GM12873 (cell line): Measurements from ENCODE around the gene PLXNA4.

Experiments
- CTCF ChIP-seq: IDR thresholded peaks from 2 replicates; pipeline ENCODE4 v1.5.1; 2012; ENCODE audit warnings: low read depth, mild to moderate bottlenecking, moderate library complexity, low read length, control low read depth; ENCODE audit not compliant: insufficient read depth; ENCODE audit errors: missing control alignments

Gene PLXNA4

DNA sequence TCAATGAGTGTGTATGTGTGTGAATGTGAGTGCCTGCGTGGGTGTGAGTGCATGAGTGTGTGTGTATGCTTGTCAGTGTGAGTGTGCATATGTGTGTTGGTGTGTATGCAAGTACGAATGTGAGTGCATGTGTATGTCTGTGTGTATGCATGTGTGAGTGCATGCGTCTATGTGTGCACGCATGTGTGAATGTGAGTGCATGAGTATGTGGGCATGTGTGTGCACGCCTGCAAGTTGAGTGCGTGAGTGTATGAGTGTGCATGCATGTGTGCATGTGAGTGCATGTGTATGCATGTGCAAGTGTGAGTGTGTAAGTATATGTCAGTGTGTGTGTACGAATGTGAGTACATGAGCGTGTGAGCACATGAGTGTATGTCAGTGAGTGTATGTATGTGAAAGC is 399.6 kb downstream of the PLXNA4 start:
- no peak for TF ChIP-seq CTCF

GRCh38 chr7:132171130-132171576 is 405.1 kb downstream of the PLXNA4 start:
- TF ChIP-seq CTCF = no peak

DNA sequence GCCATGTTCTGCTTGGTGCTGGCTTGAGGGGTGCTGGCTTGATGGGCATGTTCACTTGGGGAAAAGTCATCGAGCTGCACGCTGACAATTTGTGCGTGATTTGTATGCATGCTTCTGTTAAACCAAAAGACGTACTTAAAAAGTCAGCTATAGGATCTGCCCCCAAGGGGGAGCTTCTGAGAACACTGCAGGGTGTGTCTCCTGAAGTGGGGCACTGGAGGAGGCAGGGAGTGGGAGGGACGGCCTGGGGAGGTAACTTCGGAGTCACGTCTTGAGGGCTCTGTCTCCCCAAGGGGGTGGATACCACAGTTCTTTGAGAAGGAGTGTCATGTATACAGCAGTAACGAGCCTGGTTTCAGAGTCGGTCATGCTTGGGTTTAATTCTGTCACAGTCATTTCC is 406.5 kb downstream of the PLXNA4 start:
- TF ChIP-seq CTCF = no peak

- TF ChIP-seq CTCF = no peak
Measured at GRCh38 chr7:132168239-132168638, 408.0 kb downstream of the PLXNA4 start.

- no peak for TF ChIP-seq CTCF
Measured at GRCh38 chr7:132164558-132165125, 411.6 kb downstream of the PLXNA4 start.

DNA sequence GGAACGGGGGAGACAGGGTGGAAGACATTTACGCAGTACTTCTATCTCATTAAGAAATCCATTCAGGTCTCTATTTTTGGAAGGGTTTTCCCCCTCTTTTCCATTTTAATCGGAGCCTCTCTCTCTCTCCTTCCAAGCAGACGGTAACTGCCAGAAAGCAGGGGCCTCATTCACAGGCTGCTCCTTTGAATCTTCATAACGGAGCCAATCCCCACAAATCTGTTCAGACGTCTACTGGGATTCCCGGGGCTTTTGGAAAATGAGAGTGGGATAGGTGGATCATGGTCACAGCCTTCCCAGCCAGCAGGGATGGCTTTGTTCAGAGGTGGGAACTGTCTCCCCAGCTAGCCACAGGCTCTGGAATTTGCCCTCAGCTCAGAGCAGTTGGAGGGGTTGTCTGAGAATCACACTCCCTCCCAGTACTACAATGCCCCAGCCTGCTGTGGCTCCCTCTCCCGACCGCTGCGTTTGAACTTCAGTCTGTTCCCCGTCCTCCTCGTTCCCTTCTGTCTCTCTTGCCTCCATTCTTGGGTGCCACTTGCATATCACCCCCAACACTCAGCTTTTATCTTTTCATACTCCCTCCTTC is 413.6 kb downstream of the PLXNA4 start:
- TF ChIP-seq CTCF = no peak

DNA sequence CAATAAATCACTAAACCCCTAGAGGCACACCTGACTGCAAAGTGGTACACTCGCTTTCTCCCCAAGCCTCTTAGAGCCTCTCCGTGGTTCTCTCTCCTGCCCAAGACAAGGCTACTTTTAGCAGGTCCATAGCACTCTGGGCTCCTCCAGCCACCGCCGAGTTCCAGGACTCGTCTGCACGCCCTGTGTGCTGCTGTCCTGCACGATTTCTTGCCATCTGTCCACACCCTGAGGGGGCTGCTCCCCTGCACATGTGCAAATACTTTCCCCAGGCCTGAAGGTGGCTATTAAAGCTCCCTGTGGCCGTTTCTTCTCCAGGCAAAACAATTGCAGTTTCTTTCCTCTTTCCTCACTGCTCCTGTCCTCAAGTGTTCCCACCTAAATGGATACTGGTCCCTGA is 414.3 kb downstream of the PLXNA4 start:
- TF ChIP-seq CTCF = no peak
